Right lobe of liver (tissue), 6 donors: ENCODE data around the gene DSCAML1. TPM values are rescaled to one million over a fixed set of nuclear protein-coding genes. Genes with fewer than 3 reads are reported as not detected.

ENCODE experiments used
- ATAC-seq, 4 donors: fragments of 200-7000 bp; cut with Tn5 transposase; one replicate each; pipeline ENCODE4 v1.9.1; 2020; ENCODE audit warnings: mild to moderate bottlenecking in 4 of 4, moderate library complexity in 4 of 4
- DNase-seq, 3 donors: peaks; one replicate each; pipeline ENCODE4 v3.0.0-alpha.2; 2020
- H3K27ac ChIP-seq, 3 donors: fragments of 200-600 bp; one replicate each; pipeline ENCODE4 v1.8.0; 2022
- H3K27me3 ChIP-seq, 2 donors: fragments of 200-600 bp; one replicate each; pipeline ENCODE4 v1.8.0; 2022
- H3K36me3 ChIP-seq, 4 donors: fragments of 200-600 bp; sonication (generic) in 1 of 4; one replicate each; pipeline versions ENCODE4 v1.5.1 to v1.8.0; 2017 to 2022; ENCODE audit warnings: control low read depth in 1 of 4
- H3K4me1 ChIP-seq, 4 donors: fragments of 200-600 bp; sonication (generic) in 1 of 4; one replicate each; pipeline versions ENCODE4 v1.5.1 to v1.8.0; 2017 to 2022; ENCODE audit warnings: control low read depth in 1 of 4
- H3K4me3 ChIP-seq, 3 donors: fragments of 200-600 bp; one replicate each; pipeline ENCODE4 v1.8.0; 2022
- H3K9me3 ChIP-seq, 4 donors: fragments of 200-600 bp; sonication (generic) in 1 of 4; one replicate each; pipeline versions ENCODE4 v1.5.1 to v1.8.0; 2017 to 2022; ENCODE audit warnings: control low read depth in 1 of 4
- POLR2A ChIP-seq: fragments of 450-650 bp; IDR thresholded peaks from one replicate; pipeline ENCODE4 v1.6.1; 2017; ENCODE audit warnings: antibody characterized with exemption, mild to moderate bottlenecking
- WGBS: methylation state at CpG from one replicate; pipeline ENCODE4 v1.1.6; 2018; ENCODE audit warnings: low coverage, low lambda C conversion rate; ENCODE audit not compliant: insufficient coverage; ENCODE audit errors: missing lambda C conversion rate; 5-methylcytosine and 5-hydroxymethylcytosine counted together
- intact Hi-C, 2 donors: fragments of 100-400 bp; cut with DNase I; formaldehyde crosslinking; loops; one replicate each; pipeline versions ENCODE4 v1.11.2 to v1.14.1; 2022
- total RNA-seq, 6 experiments: library from RNA; depleted of rRNA in 2 of 6; stranded (reverse); fragments of >200 nt in 2 of 6; fragmentation: NEBNext Ultra II Directional in 3 of 6; extraction: Animal tissue kit (Norgen Biotek cat#: 25700) in 3 of 6; gene quantifications; one replicate each; pipeline versions ENCODE4 v1.1.0 to v1.2.4, GENCODE V29; 2016 to 2023
- TF ChIP-seq, protein P1 (sequence below), 4 donors: fragments of 200-600 bp in 3 of 4; fragments of 450-650 bp in 1 of 4; IDR thresholded peaks; one replicate each; pipeline versions ENCODE4 v1.5.1 to v1.8.0; 2016 to 2022; ENCODE audit warnings: antibody characterized with exemption in 4 of 4, mild to moderate bottlenecking in 2 of 4
- donor health status: DM: no; HTN: yes; CAD: no.
- donor health status: DM: no; HTN: no; CAD: no.
- donor health status: DM: no; HTN: no; CAD: no.
- donor health status: DM: no; HTN: yes; CAD: no.
- donor health status: DM: no; HTN: yes; CAD: no.

DSCAML1 gene
- total RNA-seq, 6 experiments from 2014 or later = 0.06 to 0.92 (median 0.22) TPM; not detected in 1

DNA sequence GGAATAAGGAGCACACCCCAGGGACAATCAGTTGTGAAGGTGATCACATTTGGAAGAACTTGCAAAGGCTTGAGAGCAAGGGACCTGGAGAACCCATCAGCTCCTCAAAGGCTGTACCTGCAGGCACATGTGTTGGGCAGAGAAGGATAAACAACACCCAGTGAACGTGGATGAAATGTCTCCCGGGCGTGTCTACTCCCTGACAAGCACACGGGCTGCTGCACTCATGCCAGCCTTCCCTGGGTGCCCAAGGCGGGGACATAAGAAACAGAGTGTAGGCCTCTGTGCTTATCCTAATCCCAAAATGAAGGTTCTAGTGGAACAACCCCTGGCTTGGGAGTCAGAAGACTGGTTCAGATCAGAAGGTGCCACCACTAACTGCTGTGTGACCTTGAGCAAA, 46.7 kb downstream of the DSCAML1 start:
- TF ChIP-seq POLR2A = no peak
- TF ChIP-seq, protein P1, sequence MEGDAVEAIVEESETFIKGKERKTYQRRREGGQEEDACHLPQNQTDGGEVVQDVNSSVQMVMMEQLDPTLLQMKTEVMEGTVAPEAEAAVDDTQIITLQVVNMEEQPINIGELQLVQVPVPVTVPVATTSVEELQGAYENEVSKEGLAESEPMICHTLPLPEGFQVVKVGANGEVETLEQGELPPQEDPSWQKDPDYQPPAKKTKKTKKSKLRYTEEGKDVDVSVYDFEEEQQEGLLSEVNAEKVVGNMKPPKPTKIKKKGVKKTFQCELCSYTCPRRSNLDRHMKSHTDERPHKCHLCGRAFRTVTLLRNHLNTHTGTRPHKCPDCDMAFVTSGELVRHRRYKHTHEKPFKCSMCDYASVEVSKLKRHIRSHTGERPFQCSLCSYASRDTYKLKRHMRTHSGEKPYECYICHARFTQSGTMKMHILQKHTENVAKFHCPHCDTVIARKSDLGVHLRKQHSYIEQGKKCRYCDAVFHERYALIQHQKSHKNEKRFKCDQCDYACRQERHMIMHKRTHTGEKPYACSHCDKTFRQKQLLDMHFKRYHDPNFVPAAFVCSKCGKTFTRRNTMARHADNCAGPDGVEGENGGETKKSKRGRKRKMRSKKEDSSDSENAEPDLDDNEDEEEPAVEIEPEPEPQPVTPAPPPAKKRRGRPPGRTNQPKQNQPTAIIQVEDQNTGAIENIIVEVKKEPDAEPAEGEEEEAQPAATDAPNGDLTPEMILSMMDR (IDR thresholded peaks at IDR 0.05) = no peak
- no peak overlapping the region for H3K27ac ChIP-seq
- no peak for ATAC-seq
- no peak overlapping the region for H3K4me3 ChIP-seq
- peaks cover 0 to 16% (median 0%) of the 10 kb centered on the region in 4 donors for H3K4me1 ChIP-seq
- no CpG with 5 or more reads among the region's 5 CpGs for WGBS
- H3K9me3 ChIP-seq = no peaks in the 10 kb centered on the region
- DNase-seq = peak in 1 of 3 donors; percentile 9
- no peaks in the 10 kb centered on the region for H3K27me3 ChIP-seq
- no peaks in the 10 kb centered on the region for H3K36me3 ChIP-seq
- intact Hi-C loops = no loop called here

DNA sequence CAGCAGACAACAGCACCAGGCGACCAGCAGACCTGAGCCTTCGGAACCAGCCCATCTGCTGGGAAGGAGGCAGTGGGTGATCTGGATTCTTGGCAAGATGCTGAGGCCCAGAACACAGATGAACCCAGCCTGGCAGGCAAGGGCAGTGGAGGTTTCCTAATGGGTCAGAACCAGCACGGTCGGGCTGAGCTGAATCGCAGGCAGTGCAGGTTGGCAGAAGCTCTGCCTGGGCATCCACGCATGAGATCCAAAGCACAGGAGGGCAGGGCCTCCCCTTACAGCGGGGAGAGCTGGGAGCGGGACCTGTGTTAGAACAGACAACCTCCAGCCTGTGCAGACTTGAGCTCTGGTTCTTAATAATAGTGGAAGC, 47.5 kb downstream of the DSCAML1 start:
- ATAC-seq = peak in 1 of 4 donors; percentile 32
- H3K27ac ChIP-seq = no peak overlapping the region
- H3K9me3 ChIP-seq = no peaks in the 10 kb centered on the region
- H3K4me3 ChIP-seq = no peak overlapping the region
- WGBS = 77% methylated on average over 7 of the region's 8 CpGs
- no peaks in the 10 kb centered on the region for H3K27me3 ChIP-seq
- intact Hi-C loops = no loop called here
- H3K36me3 ChIP-seq = no peaks in the 10 kb centered on the region
- TF ChIP-seq POLR2A = no peak
- TF ChIP-seq, protein P1 (IDR thresholded peaks at IDR 0.05) = no peak
- peak in 1 of 3 donors; percentile 55 for DNase-seq
- peaks cover 0 to 16% (median 0%) of the 10 kb centered on the region in 4 donors for H3K4me1 ChIP-seq

DNA sequence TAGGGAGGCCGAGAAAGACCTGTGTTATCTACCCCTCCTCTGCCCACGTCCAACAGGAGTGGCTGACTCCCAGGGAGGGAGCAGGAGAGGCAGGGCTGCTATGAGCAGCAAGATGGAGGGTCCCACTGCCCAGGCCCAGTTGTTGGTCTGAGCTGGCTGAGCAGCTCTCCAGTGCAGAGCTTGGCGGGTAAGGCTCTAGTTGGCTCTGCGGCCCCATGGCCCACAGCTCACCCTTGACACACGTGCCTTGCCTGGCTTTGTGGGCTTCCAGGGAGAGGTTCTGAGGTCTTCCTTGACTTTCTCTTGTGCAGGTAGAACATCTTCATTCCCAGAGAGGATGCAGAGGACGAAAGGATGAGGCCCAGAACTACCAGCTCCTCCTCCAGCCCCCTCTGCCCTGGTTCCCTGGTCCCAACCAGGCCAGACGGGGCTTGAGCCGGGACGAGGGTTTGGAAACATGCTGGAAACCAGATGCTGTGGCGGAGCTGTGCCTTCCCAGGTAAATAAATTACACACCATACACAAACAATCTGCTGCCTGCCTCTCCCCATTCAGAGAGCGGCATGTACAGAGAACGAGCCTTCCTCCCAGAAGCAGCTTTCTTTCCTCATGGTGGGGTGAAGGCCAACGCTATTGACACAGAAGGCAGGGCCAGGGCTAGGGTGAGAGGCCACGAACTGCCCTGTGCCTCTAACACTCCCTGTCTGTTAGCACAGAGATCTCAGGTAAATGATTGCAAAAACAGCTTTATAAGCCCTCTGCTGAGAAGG, 48.1 kb downstream of the DSCAML1 start:
- intact Hi-C loops = no loop called here
- Histone ChIP-seq H3K27me3 (no peaks in the 10 kb centered on the region), H3K9me3 (no peaks in the 10 kb centered on the region), H3K4me1 (peaks cover 0 to 16% (median 0%) of the 10 kb centered on the region in 4 donors), H3K4me3 (no peak overlapping the region), H3K27ac (no peak overlapping the region), H3K36me3 (no peaks in the 10 kb centered on the region)
- no CpG with 5 or more reads among the region's 14 CpGs for whole genome bisulfite sequencing
- ATAC-seq (peak; percentile 57 to 93 (median 78)), DNase-seq (peak in 1 of 3 donors; percentile 75)
- TF ChIP-seq POLR2A = no peak
- TF ChIP-seq, protein P1 (IDR thresholded peaks at IDR 0.05) = no peak

DNA sequence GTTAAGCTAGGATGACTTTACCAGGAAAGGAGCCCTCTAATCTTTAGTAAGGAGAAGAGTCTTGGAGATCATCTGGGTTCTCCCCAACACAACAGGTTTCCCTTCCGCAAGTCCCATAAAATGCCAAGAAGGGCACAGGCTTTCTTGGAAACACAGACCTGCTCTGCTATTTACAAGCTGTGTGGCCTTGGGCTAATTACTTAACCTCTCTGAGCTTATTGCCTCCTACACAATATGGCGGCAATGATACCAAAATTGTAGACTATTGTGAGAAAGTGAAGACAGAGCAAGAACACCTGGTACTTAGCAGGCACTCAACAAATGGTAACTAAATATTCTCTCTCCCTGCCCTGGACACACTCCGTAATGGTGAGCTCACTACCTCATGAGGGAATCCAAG, 49.1 kb downstream of the DSCAML1 start:
- intact Hi-C loops = no loop called here
- no peak for ATAC-seq
- no peak overlapping the region for H3K27ac ChIP-seq
- H3K4me3 ChIP-seq = no peak overlapping the region
- TF ChIP-seq, protein P1 (IDR thresholded peaks at IDR 0.05) = no peak
- TF ChIP-seq POLR2A = no peak
- no peaks in the 10 kb centered on the region for H3K36me3 ChIP-seq
- H3K27me3 ChIP-seq = no peaks in the 10 kb centered on the region
- DNase-seq = no peak
- no peaks in the 10 kb centered on the region for H3K9me3 ChIP-seq
- H3K4me1 ChIP-seq = peaks cover 0 to 16% (median 0%) of the 10 kb centered on the region in 4 donors
- 90% methylated on average over 2 of the region's 3 CpGs for WGBS
